OCI-LY7 (cell line): ENCODE measurements around the gene PTPA. TPM values are rescaled to one million over a fixed set of nuclear protein-coding genes. Genes with fewer than 3 reads are reported as not detected.

ENCODE experiments used
- BruUV-seq: library from RNA; stranded (reverse); fragments of 400-500 nt; replicated peaks from 2 replicates; lab custom pipeline; 2021; lab: Mats Ljungman, UMichigan
- CTCF ChIA-PET: fragments of 300-600 bp; sonication (Branson Sonifier 250); formaldehyde crosslinking; loops from one replicate; lab custom pipeline; 2022; ENCODE audit warnings: antibody characterized with exemption; ENCODE audit not compliant: unreplicated experiment; lab: Charles Lee
- POLR2A ChIA-PET: fragments of 300-600 bp; sonication (Branson Sonifier 250); formaldehyde crosslinking; loops from one replicate; lab custom pipeline; 2022; ENCODE audit warnings: antibody characterized with exemption; lab: Charles Lee
- DNase-seq: peaks from one replicate; pipeline ENCODE4 v3.0.0-alpha.2; 2015; ENCODE audit warnings: low spot score
- H2AFZ ChIP-seq: fragments of 200-600 bp; sonication (generic), shearing (Covaris generic); 2 replicates; pipeline ENCODE4 v1.6.1; 2014; ENCODE audit warnings: mild to moderate bottlenecking, antibody characterized with exemption, low read length, moderate library complexity
- H3K27ac ChIP-seq: fragments of 200-600 bp; sonication (generic); 2 replicates; pipeline ENCODE4 v1.5.1; 2014; ENCODE audit warnings: mixed run types, low read depth, mild to moderate bottlenecking, moderate library complexity, low read length, inconsistent platforms; ENCODE audit not compliant: poor library complexity, severe bottlenecking
- H3K36me3 ChIP-seq: fragments of 200-600 bp; sonication (generic); 2 replicates; pipeline ENCODE4 v1.6.1; 2014; ENCODE audit warnings: mild to moderate bottlenecking, antibody characterized with exemption, low read length, moderate library complexity, mixed read lengths; ENCODE audit not compliant: insufficient read depth
- H3K4me1 ChIP-seq: fragments of 200-600 bp; sonication (generic); 2 replicates; pipeline ENCODE4 v1.5.1; 2014; ENCODE audit warnings: mild to moderate bottlenecking, low read length; ENCODE audit not compliant: insufficient read depth, poor library complexity, severe bottlenecking
- H3K4me2 ChIP-seq: fragments of 200-600 bp; sonication (generic); 2 replicates; pipeline ENCODE4 v1.6.1; 2014; ENCODE audit warnings: mild to moderate bottlenecking, low read length
- H3K4me3 ChIP-seq: fragments of 200-600 bp; sonication (generic); 2 replicates; pipeline ENCODE4 v1.5.1; 2014; ENCODE audit warnings: mild to moderate bottlenecking, low read depth, low read length; ENCODE audit not compliant: poor library complexity, severe bottlenecking
- H3K79me2 ChIP-seq: fragments of 200-600 bp; sonication (generic); 2 replicates; pipeline ENCODE4 v1.6.1; 2016; ENCODE audit warnings: low read depth, mild to moderate bottlenecking, low read length, moderate library complexity, mixed read lengths; ENCODE audit not compliant: insufficient read depth
- H3K9me2 ChIP-seq: fragments of 200-600 bp; sonication (generic); 2 replicates; pipeline ENCODE4 v1.6.1; 2016; ENCODE audit warnings: mild to moderate bottlenecking, low read length, mixed read lengths; ENCODE audit not compliant: insufficient read depth
- H3K9me3 ChIP-seq: fragments of 200-600 bp; sonication (generic); 2 replicates; pipeline ENCODE4 v1.6.1; 2014; ENCODE audit warnings: mild to moderate bottlenecking, mixed run types, low read length, mixed read lengths
- H4K20me1 ChIP-seq: fragments of 200-600 bp; sonication (generic); 2 replicates; pipeline ENCODE4 v1.6.1; 2014; ENCODE audit warnings: mild to moderate bottlenecking, antibody characterized with exemption, low read length, moderate library complexity, mixed read lengths; ENCODE audit not compliant: insufficient read depth
- CTCF ChIP-seq: fragments of 200-600 bp; sonication (generic); conservative IDR thresholded peaks from 2 replicates; pipeline ENCODE4 v1.5.1; 2014; ENCODE audit warnings: mild to moderate bottlenecking, antibody characterized with exemption, low read length, moderate library complexity, mixed read lengths
- EZH2phosphoT487 ChIP-seq: fragments of 200-600 bp; sonication (generic); IDR thresholded peaks from 2 replicates; pipeline ENCODE4 v1.6.1; 2018; ENCODE audit warnings: low read depth, borderline replicate concordance, mild to moderate bottlenecking, mixed run types, antibody characterized with exemption, low read length, moderate library complexity, mixed read lengths
- intact Hi-C: fragments of 100-400 bp; cut with micrococcal nuclease; formaldehyde crosslinking; loops from one replicate; pipeline ENCODE4 v1.10.0; 2022; ENCODE audit not compliant: unreplicated experiment
- total RNA-seq, 2 experiments: library from RNA; depleted of rRNA in 1 of 2; stranded (reverse); fragments of >200 nt in 1 of 2; shearing (Covaris generic) in 1 of 2; gene quantifications; 2 replicates each; pipeline ENCODE4 v1.2.3, GENCODE V29; 2014 to 2022

The PTPA gene
- total RNA-seq, 2 experiments from 2014 or later = 106 to 111 TPM

- Histone ChIP-seq H3K4me2 (peak overlapping the region; percentile 51), H3K9me2 (no peaks in the 10 kb centered on the region), H3K79me2 (no peaks in the 10 kb centered on the region), H3K9me3 (no peaks in the 10 kb centered on the region), H2AFZ (no peak overlapping the region), H3K4me3 (no peak overlapping the region), H3K36me3 (peaks cover 15% of the 10 kb centered on the region), H3K27ac (peak overlapping the region; percentile 50), H4K20me1 (no peaks in the 10 kb centered on the region), H3K4me1 (peaks cover 45% of the 10 kb centered on the region)
- ChIA-PET CTCF (interaction anchor here (1.1 kb wide), 1 partner anchor 10 kb away, joined by 3 read pairs; no protein-coding TSS in a partner anchor), POLR2A (interaction anchor here (0.5 to 1.1 kb wide), 3 partner anchors 8 to 477 kb away, joined by 3 to 6 read pairs (median 3); partner anchors contain the start of gene NTMT1)
- TSS peak; percentile 67 for BruUV-seq
- DNase-seq = peak; percentile 60
- intact Hi-C loops = no loop called here
- TF ChIP-seq CTCF (no peak), EZH2phosphoT487 (no peak)
Observed at GRCh38 chr9:129148463-129149204, 37.4 kb downstream of the PTPA start.

- Histone ChIP-seq H4K20me1 (no peaks in the 10 kb centered on the region), H3K79me2 (no peaks in the 10 kb centered on the region), H3K9me3 (no peaks in the 10 kb centered on the region), H3K4me1 (peaks cover 40% of the 10 kb centered on the region), H3K36me3 (peaks cover 8% of the 10 kb centered on the region; the same call in 1 of the 2 replicates), H2AFZ (no peak overlapping the region), H3K4me2 (peak overlapping the region; percentile 51), H3K9me2 (no peaks in the 10 kb centered on the region), H3K4me3 (no peak overlapping the region), H3K27ac (peak overlapping the region; percentile 50)
- POLR2A ChIA-PET = interaction anchor here (1.0 to 1.1 kb wide), 2 partner anchors 9 to 23 kb away, joined by 3 to 6 read pairs; no protein-coding TSS in a partner anchor
- CTCF ChIA-PET = interaction anchor here (0.5 to 1.1 kb wide), 2 partner anchors 10 to 11 kb away, joined by 3 to 6 read pairs; no protein-coding TSS in a partner anchor
- intact Hi-C loops = no loop called here
- peak; percentile 43 for DNase-seq
- TF ChIP-seq CTCF (no peak), EZH2phosphoT487 (no peak)
- no TSS peak for BruUV-seq
Observed at GRCh38 chr9:129149442-129149841, 38.2 kb downstream of the PTPA start.

GRCh38 chr9:129150122-129150521 lies 38.9 kb downstream of the PTPA start:
- Histone ChIP-seq H2AFZ (no peak overlapping the region), H3K36me3 (peaks cover 8% of the 10 kb centered on the region; the same call in 1 of the 2 replicates), H3K27ac (no peak overlapping the region), H3K4me1 (peaks cover 40% of the 10 kb centered on the region), H3K4me2 (no peak overlapping the region), H3K9me3 (no peaks in the 10 kb centered on the region), H3K9me2 (no peaks in the 10 kb centered on the region), H3K79me2 (no peaks in the 10 kb centered on the region), H4K20me1 (no peaks in the 10 kb centered on the region), H3K4me3 (no peak overlapping the region)
- ChIA-PET POLR2A (interaction anchor here (1.1 kb wide), 1 partner anchor 22 kb away, joined by 3 read pairs; no protein-coding TSS in a partner anchor), CTCF (no interaction called here)
- intact Hi-C loops = no loop called here
- DNase-seq = no peak
- no peak for TF ChIP-seq CTCF
- TF ChIP-seq EZH2phosphoT487 = no peak
- BruUV-seq = no TSS peak
